Caco-2 (cell line): ENCODE measurements around the gene INPP4B. TPM values are rescaled to one million over a fixed set of nuclear protein-coding genes. Genes with fewer than 3 reads are reported as not detected.

Source experiments
- BruUV-seq: library from RNA; stranded (reverse); fragments of 400-500 nt; replicated peaks from 2 replicates; lab custom pipeline; 2021; lab: Mats Ljungman, UMichigan
- CTCF ChIA-PET: fragments of 300-600 bp; sonication (Branson Sonifier 250); formaldehyde crosslinking; loops from one replicate; lab custom pipeline; 2022; ENCODE audit warnings: antibody characterized with exemption; lab: Charles Lee
- POLR2A ChIA-PET: fragments of 300-600 bp; sonication (Branson Sonifier 250); formaldehyde crosslinking; loops from one replicate; lab custom pipeline; 2022; ENCODE audit warnings: antibody characterized with exemption; lab: Charles Lee
- DNase-seq, 2 experiments: peaks; one replicate each; pipeline versions ENCODE4 v3.0.0 to v3.0.0-alpha.2; 2020 to 2022
- H3K27me3 ChIP-seq: replicated peaks from 2 replicates; pipeline ENCODE4 v1.6.0; 2011; ENCODE audit warnings: low read length; ENCODE audit not compliant: control insufficient read depth, insufficient read depth
- H3K36me3 ChIP-seq: 2 replicates; pipeline ENCODE4 v1.5.1; 2011; ENCODE audit warnings: low read length; ENCODE audit not compliant: control insufficient read depth, insufficient read depth
- H3K4me1 ChIP-seq: fragments of 250-450 bp; sonication (Bioruptor Pico); 2 replicates; pipeline ENCODE4 v1.5.1; 2020; ENCODE audit warnings: mild to moderate bottlenecking
- H3K4me3 ChIP-seq: 2 replicates; pipeline ENCODE4 v1.5.1; 2011; ENCODE audit warnings: low read depth, mild to moderate bottlenecking, control low read depth, low read length
- H3K9me3 ChIP-seq: fragments of 250-450 bp; sonication (Bioruptor Pico); 2 replicates; pipeline ENCODE4 v1.5.1; 2020; ENCODE audit warnings: mild to moderate bottlenecking, moderate library complexity
- H3K27ac Mint-ChIP-seq: one replicate; pipeline ENCODE4 v1.8.0; 2022; ENCODE audit warnings: mixed read lengths; ENCODE audit not compliant: unreplicated experiment
- H3K27me3 Mint-ChIP-seq: one replicate; pipeline ENCODE4 v1.8.0; 2022; ENCODE audit warnings: mixed read lengths; ENCODE audit not compliant: insufficient read depth, unreplicated experiment
- H3K36me3 Mint-ChIP-seq: one replicate; pipeline ENCODE4 v1.8.0; 2022; ENCODE audit warnings: mild to moderate bottlenecking, mixed read lengths; ENCODE audit not compliant: insufficient read depth, unreplicated experiment
- H3K4me1 Mint-ChIP-seq: one replicate; pipeline ENCODE4 v1.8.0; 2022; ENCODE audit warnings: low read depth, mixed read lengths; ENCODE audit not compliant: unreplicated experiment
- H3K4me3 Mint-ChIP-seq: one replicate; pipeline ENCODE4 v1.8.0; 2022; ENCODE audit warnings: mild to moderate bottlenecking, moderate library complexity, mixed read lengths; ENCODE audit not compliant: unreplicated experiment
- H3K9me3 Mint-ChIP-seq: one replicate; pipeline ENCODE4 v1.8.0; 2022; ENCODE audit warnings: mixed read lengths; ENCODE audit not compliant: unreplicated experiment
- CTCF ChIP-seq, 2 experiments: fragments of 200-600 bp in 1 of 2; IDR thresholded peaks; 1 replicate in 1 of 2; 2 replicates in 1 of 2; pipeline versions ENCODE4 v1.5.1 to v1.8.0; 2011 to 2022; ENCODE audit warnings: antibody characterized with exemption in 1 of 2, control low read depth in 1 of 2, inconsistent platforms in 1 of 2, low read depth in 1 of 2, low read length in 1 of 2, mild to moderate bottlenecking in 1 of 2, moderate library complexity in 1 of 2; ENCODE audit not compliant: insufficient read depth in 1 of 2, severe bottlenecking in 1 of 2, unreplicated experiment in 1 of 2
- intact Hi-C: fragments of 100-400 bp; cut with micrococcal nuclease; formaldehyde crosslinking; loops from one replicate; pipeline ENCODE4 v1.10.0; 2022; ENCODE audit not compliant: unreplicated experiment
- total RNA-seq: library from RNA; stranded (reverse); gene quantifications from 2 replicates; pipeline ENCODE4 v1.2.3, GENCODE V29; 2022

INPP4B gene
- total RNA-seq, 1 experiment from 2014 or later, result 10.3 TPM

DNA sequence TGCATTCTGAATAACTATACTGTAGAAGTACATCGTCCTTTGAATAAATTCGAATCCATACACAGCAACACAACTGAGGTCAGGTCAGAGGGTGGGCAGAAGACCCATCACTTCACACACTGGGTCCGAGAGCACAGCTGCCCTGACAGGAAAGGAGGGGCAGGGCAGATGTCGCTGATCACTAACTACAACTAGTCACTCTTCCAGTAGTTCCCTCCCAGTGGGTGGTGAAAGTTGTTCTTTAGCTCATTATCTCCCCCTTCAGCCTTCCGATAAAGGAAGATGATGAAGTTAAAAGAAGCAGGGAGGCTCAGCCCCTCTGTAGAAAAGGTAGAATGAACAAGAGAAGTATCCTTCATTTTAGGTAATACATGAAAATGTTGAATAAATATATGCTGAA, 278.9 kb downstream of the INPP4B start:
- Mint-ChIP-seq H3K27me3 (no peaks in the 10 kb centered on the region), H3K27ac (no peak overlapping the region), H3K4me3 (peak overlapping the region; percentile 68), H3K9me3 (peaks cover 10% of the 10 kb centered on the region), H3K4me1 (peaks cover 19% of the 10 kb centered on the region), H3K36me3 (peaks cover 7% of the 10 kb centered on the region)
- CTCF ChIA-PET, result interaction anchor here (0.6 to 1.2 kb wide), 4 partner anchors 14 to 153 kb away, joined by 3 to 5 read pairs (median 3); no protein-coding TSS in a partner anchor
- Histone ChIP-seq H3K4me1 (peaks cover 42% of the 10 kb centered on the region), H3K9me3 (no peaks in the 10 kb centered on the region), H3K27me3 (no peaks in the 10 kb centered on the region), H3K36me3 (no peaks in the 10 kb centered on the region), H3K4me3 (no peak overlapping the region)
- BruUV-seq, result no TSS peak
- DNase-seq, result peak; percentile 45 to 49
- peak in 1 of 2 experiments; percentile 27 for TF ChIP-seq CTCF (IDR thresholded peaks at IDR 0.05; ENCODE audit: insufficient read depth in 1 of 2, low read depth in 1 of 2, low read length in 1 of 2, severe bottlenecking in 1 of 2, unreplicated experiment in 1 of 2)
- intact Hi-C loops, result loop anchor here (1.0 to 10.0 kb wide), 4 partner anchors 90 to 442 kb away; no protein-coding TSS in a partner anchor
- POLR2A ChIA-PET, result interaction anchor here (0.6 kb wide), 1 partner anchor 9 kb away, joined by 3 read pairs; no protein-coding TSS in a partner anchor

DNA sequence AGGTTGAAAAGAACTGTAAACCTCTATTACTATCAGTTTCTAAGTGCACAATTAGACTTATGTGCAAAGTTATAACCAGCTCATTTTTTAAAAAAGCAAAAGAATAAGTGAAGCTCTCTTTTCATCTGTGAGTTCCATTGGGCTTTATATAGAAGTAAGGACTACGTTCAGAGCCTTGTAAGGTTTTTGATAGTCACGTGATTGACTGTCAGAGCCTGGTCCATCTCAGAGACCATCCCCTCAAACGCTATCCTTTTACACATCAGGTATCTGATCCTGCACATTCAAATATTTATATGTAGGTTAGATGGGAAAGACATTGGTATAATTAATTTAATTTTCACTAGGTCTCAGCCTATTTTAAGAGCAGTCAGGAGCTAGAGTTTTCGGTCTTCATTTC, 279.3 kb downstream of the INPP4B start:
- Histone ChIP-seq H3K9me3 (no peaks in the 10 kb centered on the region), H3K4me3 (no peak overlapping the region), H3K4me1 (peaks cover 42% of the 10 kb centered on the region), H3K27me3 (no peaks in the 10 kb centered on the region), H3K36me3 (no peaks in the 10 kb centered on the region)
- Mint-ChIP-seq H3K27me3 (no peaks in the 10 kb centered on the region), H3K4me1 (peaks cover 19% of the 10 kb centered on the region), H3K4me3 (peak overlapping the region; percentile 68), H3K9me3 (peaks cover 10% of the 10 kb centered on the region), H3K36me3 (peaks cover 7% of the 10 kb centered on the region), H3K27ac (no peak overlapping the region)
- intact Hi-C loops, result loop anchor here (1.0 to 10.0 kb wide), 4 partner anchors 89 to 442 kb away; no protein-coding TSS in a partner anchor
- BruUV-seq, result no TSS peak
- TF ChIP-seq CTCF (IDR thresholded peaks at IDR 0.05; ENCODE audit: insufficient read depth in 1 of 2, low read depth in 1 of 2, low read length in 1 of 2, severe bottlenecking in 1 of 2, unreplicated experiment in 1 of 2), result no peak
- ChIA-PET POLR2A (no interaction called here), CTCF (interaction anchor here (0.6 to 1.2 kb wide), 3 partner anchors 25 to 154 kb away, joined by 3 to 5 read pairs (median 3); no protein-coding TSS in a partner anchor)
- DNase-seq, result no peak

DNA sequence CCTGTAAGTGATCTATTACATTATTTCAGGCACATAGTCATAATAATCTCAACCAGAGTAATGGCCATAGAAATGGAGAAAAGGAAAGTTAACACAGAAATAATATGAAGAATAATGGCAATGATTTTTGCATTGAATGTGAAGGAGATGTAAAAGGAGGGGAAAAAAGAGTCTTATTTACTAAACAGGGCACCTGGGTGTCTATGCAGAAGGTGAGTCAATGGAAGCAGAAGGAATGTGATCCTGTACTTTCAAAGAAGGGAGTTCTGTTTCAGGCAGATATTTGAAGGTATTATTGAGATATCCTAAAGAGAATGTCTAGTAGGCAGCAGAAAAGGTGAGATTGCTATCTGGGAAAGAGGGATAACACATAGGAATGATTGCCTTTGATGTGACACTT, 279.9 kb downstream of the INPP4B start:
- no peak for TF ChIP-seq CTCF (IDR thresholded peaks at IDR 0.05; ENCODE audit: insufficient read depth in 1 of 2, low read depth in 1 of 2, low read length in 1 of 2, severe bottlenecking in 1 of 2, unreplicated experiment in 1 of 2)
- intact Hi-C loops, result loop anchor here (5.0 to 10.0 kb wide), 2 partner anchors 89 to 441 kb away; no protein-coding TSS in a partner anchor
- Mint-ChIP-seq H3K4me3 (no peak overlapping the region), H3K27me3 (no peaks in the 10 kb centered on the region), H3K27ac (no peak overlapping the region), H3K36me3 (peaks cover 7% of the 10 kb centered on the region), H3K9me3 (peaks cover 10% of the 10 kb centered on the region), H3K4me1 (peaks cover 19% of the 10 kb centered on the region)
- Histone ChIP-seq H3K36me3 (no peaks in the 10 kb centered on the region), H3K4me1 (peaks cover 42% of the 10 kb centered on the region), H3K4me3 (no peak overlapping the region), H3K9me3 (no peaks in the 10 kb centered on the region), H3K27me3 (no peaks in the 10 kb centered on the region)
- BruUV-seq, result no TSS peak
- ChIA-PET POLR2A (no interaction called here), CTCF (no interaction called here)
- DNase-seq, result no peak
